Hypothalamus (tissue), 51 donors: ENCODE data around the gene COA8.

ENCODE experiments used
- DNase-seq, 51 donors: peaks; one replicate each; lab custom pipeline; 2025; lab: John Stamatoyannopoulos, UW

Gene COA8

DNA sequence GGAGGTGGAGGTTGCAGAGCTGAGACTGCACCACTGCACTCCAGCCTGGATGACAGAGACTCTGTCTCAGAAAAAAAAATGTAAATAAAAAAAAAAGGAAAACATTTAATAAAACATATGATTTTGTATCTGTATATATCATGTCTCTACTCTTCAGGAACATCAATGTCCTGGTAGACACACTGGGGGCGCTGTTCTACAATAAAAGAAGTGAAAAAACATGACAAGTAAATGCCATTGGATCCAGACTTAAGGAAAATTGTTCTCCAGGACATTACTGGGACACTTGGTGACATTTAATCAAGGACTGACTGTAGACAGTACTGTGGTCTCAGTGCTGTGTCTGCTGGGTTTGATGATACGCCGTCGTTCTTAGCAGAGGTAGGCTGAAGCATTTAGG, 50.8 kb downstream of the COA8 start:
- peak in 1 of 51 donors; percentile 5 for DNase-seq

- no peak for DNase-seq
Measured at GRCh38 chr14:103616635-103617300, 54.0 kb downstream of the COA8 start.

DNA sequence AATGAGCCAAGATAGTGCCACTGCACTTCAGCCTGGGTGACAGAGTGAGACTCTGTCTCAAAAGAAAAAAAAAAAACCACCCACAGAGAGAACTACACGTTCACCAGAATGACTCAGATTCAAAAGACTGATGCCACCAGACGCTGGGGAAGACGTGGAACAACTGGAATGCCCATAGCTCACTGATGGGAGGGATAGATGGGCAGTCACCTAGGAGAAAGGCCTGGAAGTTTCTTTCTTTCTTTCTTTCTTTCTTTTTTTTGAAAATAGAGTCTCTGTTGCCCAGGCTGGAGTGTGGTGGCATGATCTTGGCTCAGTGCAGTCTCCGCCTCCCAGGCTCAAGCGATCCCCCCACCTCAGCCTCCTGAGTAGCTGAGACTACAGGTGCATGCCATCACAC, 56.3 kb downstream of the COA8 start:
- DNase-seq: no peak

DNA sequence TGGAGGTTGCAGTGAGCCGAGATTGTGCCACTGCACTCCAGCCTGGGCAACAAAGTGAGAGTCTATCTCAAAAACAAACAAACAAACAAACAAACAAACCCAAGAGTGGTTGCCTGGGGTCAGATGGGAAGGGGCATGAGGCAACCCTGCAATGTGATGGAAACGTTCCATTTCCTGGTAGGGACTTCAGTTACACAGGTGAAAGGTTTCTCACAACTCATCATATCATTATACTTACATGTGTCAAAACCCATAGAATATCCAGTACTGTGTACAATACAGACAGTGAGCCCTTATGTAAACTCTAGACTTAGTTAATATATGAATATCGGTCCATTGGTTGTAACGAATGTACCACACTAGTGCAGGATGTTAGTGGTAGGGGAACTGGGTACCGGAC, 59.1 kb downstream of the COA8 start:
- no peak for DNase-seq

DNA sequence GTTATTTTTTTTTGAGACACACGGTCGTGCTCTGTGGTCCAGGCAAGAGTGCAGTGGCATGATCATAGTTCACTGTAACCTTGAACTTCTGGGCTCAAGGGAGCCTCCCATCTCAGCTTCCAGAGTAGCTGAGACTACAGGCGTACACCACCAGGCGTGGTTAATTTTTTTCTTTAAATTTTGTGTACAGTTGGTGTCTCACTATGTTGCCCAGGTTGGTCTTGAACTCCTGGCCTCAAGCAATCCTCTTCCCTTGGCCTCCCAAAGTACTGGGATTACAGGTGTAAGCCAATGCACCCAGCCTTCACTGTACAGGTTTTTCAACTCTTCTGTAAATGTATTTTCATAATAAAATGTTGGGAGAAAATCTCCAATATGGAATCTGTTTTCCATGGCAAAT, 60.5 kb downstream of the COA8 start:
- no peak for DNase-seq

- no peak for DNase-seq
Measured at GRCh38 chr14:103623883-103624482, 61.2 kb downstream of the COA8 start.

DNA sequence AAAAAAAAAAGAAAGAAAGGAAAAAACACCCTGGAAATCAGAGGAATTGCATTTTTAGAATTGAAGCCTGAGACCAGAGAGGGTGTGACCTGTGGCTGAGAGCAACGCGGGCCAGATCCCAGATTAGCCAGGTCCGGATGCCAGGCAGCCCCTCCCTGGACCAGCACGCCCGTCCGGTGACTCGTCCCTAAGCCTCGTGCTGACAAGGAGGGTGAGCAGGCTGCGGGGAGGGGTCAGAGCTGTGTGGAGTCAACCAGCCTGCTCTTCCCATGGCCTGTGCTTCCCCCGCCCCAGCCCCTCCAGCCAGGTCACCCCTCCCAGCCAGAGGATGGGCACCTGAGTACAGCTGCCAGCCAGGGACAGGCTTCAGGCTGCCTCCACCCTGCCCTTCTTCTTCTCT, 62.1 kb downstream of the COA8 start:
- no peak for DNase-seq

- no peak for DNase-seq
Measured at GRCh38 chr14:103625356-103626095, 62.8 kb downstream of the COA8 start.

DNA sequence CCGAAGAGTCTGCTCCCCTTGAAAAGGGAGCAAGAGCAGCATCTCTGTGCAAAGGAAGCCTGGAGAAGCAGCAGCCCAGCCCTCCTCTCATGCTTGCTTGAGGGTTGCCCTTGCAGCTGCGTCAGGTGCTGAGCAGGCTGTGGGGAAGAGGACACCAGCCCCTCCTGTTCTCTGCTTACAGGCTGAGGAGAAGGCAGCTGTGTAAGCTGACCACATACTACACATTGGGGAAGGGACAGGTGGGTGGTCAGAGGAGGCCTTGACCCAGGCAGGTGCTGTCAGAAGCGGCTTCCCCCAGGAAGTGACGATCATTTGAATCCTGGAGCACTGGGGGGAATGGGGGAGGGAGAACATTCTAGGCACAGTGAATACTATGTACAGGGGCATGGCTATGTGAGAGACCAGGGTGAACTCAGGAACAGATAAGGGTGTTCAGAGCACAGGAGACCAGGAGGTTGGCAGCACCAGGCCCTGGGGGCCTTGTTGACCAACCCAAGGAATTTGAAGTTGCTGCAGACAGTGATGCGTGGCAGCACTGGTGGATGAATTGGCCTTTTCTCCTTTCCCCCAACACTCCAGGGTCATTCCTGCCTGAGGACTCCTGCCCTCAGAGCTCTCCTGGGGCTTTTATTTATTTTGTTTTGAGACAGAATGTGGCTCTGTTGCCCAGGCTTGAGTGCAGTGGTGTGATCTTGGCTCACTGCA, 63.5 kb downstream of the COA8 start:
- no peak for DNase-seq

DNA sequence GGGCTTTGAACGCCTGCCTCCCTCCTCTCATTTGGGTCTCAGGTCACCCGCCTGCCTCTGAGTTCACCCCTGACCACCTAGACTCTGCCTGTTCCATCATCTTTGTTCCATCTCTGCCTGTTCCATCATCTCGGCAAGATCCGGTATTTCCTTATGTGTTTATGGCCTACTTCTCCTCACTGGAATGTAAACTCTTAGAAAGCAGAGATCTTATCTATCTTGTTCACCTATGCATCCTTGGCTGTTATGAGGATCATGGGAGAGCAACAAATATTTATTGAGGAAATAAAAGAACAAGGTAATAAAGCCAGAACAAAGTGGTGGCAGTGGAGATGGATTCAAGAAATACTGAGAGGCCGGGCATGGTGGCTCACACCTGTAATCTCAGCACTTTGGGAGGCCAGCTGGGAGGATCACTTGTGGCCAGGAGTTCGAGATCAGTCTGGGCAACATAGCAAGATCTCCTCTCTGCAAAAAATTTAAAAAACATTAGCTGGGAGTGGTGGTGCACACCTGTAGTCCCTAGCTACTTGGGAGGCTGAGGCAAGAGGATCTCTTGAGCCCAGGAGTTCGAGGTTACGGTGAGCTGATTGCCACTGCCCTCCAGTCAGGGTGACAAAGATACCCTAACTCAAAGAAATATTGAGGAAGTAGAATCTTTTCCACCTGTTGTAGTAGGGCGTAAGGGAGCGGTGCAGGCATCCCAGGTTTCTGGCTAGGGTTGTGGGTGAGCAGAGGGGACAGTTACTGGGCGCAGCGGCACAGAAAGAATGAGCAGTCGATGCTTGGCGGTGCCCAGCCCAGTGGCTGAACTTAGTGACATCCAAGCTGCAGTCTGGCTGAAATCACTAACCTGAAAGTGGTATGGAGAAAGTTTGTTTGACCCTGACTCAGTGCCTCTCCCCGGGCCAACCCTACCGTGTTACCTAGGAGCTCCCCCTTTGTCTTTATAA, 64.6 kb downstream of the COA8 start:
- no peak for DNase-seq

GRCh38 chr14:103628221-103628683, 65.5 kb downstream of the COA8 start:
- peak in 36 of 51 donors; percentile 18 to 66 (median 40) for DNase-seq

DNA sequence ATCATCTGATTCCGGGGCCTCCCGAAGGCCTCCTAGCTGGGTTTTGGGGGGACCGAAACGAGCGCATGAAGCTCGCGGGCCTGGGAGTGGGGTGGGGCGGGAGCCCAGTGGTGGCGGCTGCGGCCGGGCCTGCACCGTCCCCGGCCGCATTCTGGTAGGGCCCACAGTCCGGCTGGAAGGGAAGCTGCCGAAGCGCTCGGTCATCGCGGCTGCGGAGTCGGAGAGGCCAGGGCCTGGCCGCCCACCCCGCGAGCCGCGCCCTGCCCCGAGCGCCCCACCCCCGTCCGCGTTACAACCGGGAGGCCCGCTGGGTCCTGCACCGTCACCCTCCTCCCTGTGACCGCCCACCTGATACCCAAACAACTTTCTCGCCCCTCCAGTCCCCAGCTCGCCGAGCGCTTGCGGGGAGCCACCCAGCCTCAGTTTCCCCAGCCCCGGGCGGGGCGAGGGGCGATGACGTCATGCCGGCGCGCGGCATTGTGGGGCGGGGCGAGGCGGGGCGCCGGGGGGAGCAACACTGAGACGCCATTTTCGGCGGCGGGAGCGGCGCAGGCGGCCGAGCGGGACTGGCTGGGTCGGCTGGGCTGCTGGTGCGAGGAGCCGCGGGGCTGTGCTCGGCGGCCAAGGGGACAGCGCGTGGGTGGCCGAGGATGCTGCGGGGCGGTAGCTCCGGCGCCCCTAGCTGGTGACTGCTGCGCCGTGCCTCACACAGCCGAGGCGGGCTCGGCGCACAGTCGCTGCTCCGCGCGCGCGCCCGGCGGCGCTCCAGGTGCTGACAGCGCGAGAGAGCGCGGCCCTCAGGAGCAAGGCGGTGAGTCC, 66.1 kb downstream of the COA8 start, which contains the start of gene KLC1:
TSS of gene KLC1 (plus strand) at position 528 of the 819 bp plus-strand sequence. CDS start 25,354 bp downstream, outside the sequence.
- peak in 50 of 51 donors; percentile 40 to 92 (median 78) for DNase-seq

DNA sequence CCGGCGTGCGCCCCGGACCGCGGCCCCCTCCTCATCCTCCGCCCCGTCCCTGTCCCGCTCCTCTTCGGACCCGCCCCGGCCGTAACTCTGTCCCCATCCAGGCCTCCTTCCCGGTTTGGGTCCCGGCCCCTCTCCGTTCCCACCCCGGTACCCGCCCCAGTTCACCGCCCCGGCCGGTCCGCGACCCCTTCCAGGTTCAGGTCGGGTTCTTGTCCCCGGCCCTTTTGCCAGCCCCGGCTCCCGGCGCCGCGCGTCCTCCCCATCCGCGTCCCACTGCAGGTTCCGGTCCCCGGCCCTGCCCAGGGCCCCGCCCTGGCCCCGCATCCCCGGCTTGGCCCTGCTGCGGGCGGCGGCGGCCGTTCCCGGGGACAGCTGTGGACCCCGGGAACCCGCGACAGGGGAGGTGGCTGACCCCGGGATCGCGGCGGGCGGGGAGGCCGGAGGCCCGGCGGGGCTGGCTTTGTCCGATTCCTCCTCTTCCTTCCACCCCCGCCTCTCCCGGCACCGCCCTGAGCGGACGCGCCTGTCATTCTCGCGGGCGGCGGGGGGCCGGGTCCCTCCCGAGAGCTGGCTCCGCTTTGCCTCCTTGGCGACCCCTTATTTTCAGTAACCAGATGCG, 66.9 kb downstream of the COA8 start:
- peak in 34 of 51 donors; percentile 14 to 72 (median 52) for DNase-seq

GRCh38 chr14:103630364-103631108, 67.8 kb downstream of the COA8 start:
- DNase-seq: no peak

DNA sequence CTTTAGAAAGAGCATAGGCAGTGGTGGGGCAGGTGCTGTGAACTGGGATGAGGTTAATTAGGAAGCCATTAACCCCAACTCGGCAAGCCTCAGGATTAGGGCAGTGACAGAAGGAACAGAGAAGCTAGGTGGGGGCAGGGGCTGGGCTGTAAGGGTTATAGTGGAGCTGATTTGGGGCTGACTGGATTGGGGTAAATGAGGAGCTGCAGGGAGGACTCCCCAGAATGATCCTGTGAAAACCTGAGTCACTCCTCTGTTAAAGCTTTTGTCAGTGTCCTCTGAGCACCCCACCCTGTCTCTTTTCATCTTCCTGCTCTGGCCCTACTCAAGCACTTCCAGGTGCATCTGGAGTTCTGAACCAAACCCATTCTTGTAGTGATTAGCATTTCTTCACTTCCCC, 70.6 kb downstream of the COA8 start:
- no peak for DNase-seq

- DNase-seq: no peak
Measured at GRCh38 chr14:103634156-103634555, 71.4 kb downstream of the COA8 start.

DNA sequence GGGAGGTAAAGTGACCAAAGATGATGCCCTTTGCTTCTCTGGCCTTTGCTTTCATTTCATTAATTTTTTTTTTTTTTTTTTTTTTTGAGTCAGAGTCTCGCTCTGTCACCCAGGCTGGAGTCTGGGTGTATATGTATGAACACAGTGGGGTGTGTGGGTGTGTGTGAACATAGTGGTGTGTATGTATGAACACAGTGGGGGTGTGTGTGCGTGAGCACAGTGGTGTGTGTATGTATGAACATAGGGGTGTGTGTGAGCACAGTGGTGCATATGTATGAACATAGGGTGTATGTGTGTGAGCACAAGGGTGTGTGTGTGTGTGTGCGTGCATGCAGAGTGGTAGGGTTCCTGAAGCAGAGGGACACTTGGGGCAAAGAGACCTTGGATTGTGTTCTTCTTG, 75.8 kb downstream of the COA8 start:
- no peak for DNase-seq
